Stimulated activated CD8-positive, alpha-beta memory T cell treated with anti-CD3 and anti-CD28 coated beads, Interleukin-4, amount 100 ng/mL, for 1 hour (primary cell): ENCODE results near the gene KLHL29.

Source experiments
- DNase-seq, 2 donors: peaks; one replicate each; pipeline ENCODE4 v3.0.0-alpha.2; 2020; ENCODE audit warnings: low read depth in 2 of 2, low spot score in 1 of 2

The KLHL29 gene

GRCh38 chr2:23509103-23509502 lies 124.1 kb downstream of the KLHL29 start:
- DNase-seq, result no peak

GRCh38 chr2:23509596-23510292 lies 124.8 kb downstream of the KLHL29 start:
- no peak for DNase-seq

- DNase-seq, result no peak
Measured at GRCh38 chr2:23510471-23510870, 125.5 kb downstream of the KLHL29 start.

- no peak for DNase-seq
Measured at GRCh38 chr2:23512778-23513177, 127.8 kb downstream of the KLHL29 start.

- no peak for DNase-seq
Measured at GRCh38 chr2:23513245-23513871, 128.4 kb downstream of the KLHL29 start.

- DNase-seq, result no peak
Measured at GRCh38 chr2:23513872-23514793, 129.2 kb downstream of the KLHL29 start.

- no peak for DNase-seq
Measured at GRCh38 chr2:23516520-23517256, 131.7 kb downstream of the KLHL29 start.

GRCh38 chr2:23518481-23519333 lies 133.7 kb downstream of the KLHL29 start:
- no peak for DNase-seq

GRCh38 chr2:23519334-23519651 lies 134.3 kb downstream of the KLHL29 start:
- no peak for DNase-seq

- no peak for DNase-seq
Measured at GRCh38 chr2:23520256-23520655, 135.3 kb downstream of the KLHL29 start.

GRCh38 chr2:23521060-23521459 lies 136.1 kb downstream of the KLHL29 start:
- DNase-seq, result no peak

- no peak for DNase-seq
Measured at GRCh38 chr2:23522726-23523372, 137.9 kb downstream of the KLHL29 start.

- DNase-seq, result no peak
Measured at GRCh38 chr2:23523373-23524260, 138.6 kb downstream of the KLHL29 start.

GRCh38 chr2:23524261-23524706 lies 139.3 kb downstream of the KLHL29 start:
- no peak for DNase-seq

GRCh38 chr2:23525137-23525765 lies 140.3 kb downstream of the KLHL29 start:
- no peak for DNase-seq

- no peak for DNase-seq
Measured at GRCh38 chr2:23526114-23526513, 141.1 kb downstream of the KLHL29 start.

GRCh38 chr2:23526835-23527790 lies 142.1 kb downstream of the KLHL29 start:
- no peak for DNase-seq
